Stimulated activated CD4-positive, alpha-beta T cell treated with anti-CD3 and anti-CD28 coated beads, Interleukin-2, amount 100 ng/mL, for 48 hours (primary cell): Measurements from ENCODE around the gene CERS6.

ENCODE experiments used
- DNase-seq, 2 donors: peaks; one replicate each; pipeline ENCODE4 v3.0.0-alpha.2; 2020

The CERS6 gene

DNA sequence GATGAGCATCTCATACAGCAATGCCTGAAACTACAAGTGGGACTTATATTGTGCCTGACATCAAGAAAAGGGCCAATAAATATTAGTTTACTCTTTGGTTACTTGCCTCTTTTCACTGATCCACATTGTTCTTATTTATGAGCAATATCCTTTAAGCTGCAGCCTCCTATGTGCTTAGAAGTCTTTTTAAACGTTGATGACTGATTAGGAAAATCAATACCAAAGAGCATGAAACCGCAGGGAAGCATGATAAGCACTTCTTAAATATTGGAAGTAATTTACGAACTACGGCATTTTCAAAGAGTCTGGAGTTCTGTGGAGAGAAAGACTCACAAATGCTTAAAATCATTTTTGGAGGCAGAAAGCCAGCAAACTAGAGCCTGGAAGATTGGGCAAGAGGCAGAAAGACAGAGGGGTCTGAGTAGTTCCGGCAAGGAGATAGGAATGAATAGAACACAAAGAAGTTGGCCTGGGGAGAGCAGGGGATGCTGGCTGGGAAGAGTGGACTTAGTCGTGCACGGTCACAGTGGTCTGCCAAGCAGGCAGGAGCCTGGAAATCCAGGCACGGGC, 223.8 kb downstream of the CERS6 start:
- no peak for DNase-seq

DNA sequence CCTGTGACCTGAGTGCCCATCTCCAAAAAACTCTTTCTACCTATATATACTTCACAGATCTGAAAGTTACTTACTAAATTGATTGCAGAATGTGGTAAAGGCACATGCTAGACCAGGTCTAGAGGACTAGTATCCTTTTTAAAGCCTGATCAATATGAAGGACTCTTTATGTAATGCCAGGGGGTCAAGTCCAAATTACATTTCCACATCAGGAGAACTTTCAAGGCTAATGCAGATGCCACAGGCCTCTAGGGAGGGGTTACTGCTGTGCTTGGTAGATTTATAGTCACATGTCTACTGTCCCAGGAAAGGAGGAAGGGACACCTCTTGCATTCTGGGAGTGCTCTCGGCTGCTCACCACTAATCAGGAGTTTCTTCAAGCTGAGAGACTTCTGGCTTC, 227.9 kb downstream of the CERS6 start:
- no peak for DNase-seq

DNA sequence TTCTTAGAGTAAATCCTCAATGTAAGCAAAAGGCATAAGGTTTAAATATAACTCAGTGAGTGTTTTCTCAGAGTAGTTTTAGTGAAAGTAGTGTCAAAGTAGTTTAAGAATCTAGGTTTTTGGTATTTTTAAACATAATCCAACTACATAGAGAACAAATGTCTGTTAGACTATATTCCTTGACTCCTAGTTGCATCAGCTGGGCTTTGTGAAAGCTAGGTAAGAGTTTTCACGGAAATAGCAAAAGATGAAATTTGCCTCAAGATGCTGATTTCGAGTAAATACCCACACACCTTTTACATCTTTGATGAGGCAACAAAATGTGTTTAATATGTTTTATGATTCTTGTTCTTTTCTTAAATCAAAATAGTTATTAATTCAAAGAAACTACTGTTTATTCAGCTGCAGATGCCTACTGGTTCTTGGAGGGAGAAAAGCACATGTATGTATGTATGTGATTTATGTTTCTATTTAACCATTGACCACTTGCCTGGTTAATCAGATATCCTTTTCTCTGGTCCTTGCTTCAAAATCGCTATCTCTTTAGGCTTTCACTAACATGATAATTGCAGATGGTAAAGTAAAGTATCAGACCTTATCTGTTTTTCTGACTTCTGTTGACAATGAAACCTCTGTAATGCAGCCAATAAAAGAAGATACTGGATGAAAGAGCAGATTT, 229.0 kb downstream of the CERS6 start:
- DNase-seq, result no peak

DNA sequence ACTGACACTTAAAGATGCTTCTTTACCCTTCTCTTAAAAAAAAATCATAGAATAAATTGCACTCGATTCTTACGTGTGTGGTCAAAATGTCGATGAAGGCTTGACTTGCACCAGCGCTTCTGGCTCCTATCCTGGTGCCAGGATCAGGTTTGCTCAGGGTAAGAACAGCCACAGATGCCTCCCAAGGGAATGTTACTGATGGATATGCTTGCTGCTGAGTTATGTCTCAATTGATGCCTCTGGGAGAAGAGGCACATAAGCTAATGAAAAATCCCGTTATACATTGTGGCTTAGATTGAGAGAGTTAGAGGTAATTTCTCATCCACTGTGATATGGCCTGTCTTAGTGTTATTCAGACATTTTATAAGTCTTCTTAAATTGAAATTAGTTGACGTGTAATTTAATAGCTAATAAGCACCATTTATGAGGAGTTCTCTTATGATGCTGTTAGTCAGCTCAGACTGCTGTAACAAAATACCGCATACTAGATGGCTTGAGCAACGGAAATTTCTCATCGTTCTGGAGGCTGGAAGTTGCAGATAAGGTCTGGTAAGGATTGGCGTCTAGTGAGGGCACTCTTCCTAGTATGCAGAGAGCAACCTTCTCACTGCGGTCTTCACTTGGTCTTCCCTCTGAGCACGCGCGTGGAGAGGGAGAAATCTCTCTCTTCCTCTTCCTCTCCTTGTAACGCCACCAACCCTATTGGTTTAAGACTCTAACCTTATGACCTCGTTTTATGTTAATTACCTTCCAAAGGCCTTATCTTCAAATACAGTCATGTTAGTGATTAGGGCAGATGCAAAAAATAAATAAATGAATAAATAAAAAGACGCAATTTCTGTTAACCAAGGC, 229.8 kb downstream of the CERS6 start:
- DNase-seq, result no peak

DNA sequence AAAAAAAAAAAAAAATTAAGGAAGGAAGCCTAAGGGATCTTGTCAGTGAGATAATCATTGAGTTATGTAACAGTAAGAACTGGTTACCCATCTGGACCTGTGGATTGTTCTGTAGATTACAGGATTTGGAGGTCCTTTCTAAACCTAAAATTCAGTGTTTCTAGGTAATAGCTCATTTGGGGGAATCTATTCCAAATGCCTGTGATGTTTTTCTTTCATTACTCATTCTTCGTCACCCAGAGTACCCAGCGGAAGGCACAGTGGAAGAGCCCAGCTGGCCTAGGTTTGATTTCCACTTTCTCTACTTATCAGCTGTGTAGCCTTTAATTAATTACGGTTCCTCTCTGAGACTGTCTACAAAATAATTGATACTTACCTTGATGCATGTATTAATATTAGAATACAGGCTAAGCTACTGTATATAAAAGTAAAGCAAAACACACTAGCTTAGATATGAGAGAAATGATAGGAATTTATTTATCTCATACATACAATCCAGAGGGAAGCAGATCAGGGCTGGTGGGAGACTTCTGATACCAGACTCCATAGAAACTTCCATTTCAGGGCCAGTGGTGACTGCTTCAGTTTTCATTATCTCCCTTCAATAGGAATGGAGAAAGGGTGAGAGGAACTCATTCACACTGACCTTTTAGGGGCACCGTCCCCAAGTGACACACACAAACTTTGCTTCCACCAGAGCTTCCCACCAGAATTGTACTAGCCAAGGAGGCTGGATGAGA, 230.6 kb downstream of the CERS6 start:
- no peak for DNase-seq

DNA sequence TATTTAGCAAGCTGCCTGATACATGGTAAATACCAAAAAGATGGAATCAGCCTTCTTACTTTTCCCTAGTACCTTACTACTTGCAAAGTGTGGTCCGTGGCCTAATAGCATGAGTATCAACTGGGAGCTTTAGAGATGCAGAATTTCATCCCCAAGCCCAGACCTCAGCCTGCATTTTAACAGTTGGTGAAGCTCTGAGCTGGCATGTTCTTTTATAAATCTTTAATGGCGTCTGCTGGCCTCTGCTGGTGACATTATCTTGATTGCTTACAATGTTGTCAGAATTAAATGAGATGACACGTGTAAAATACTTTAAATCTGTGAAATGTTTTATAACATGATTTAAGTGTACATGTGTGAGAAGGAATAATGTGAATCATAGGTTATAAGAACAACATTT, 231.2 kb downstream of the CERS6 start:
- DNase-seq, result no peak

DNA sequence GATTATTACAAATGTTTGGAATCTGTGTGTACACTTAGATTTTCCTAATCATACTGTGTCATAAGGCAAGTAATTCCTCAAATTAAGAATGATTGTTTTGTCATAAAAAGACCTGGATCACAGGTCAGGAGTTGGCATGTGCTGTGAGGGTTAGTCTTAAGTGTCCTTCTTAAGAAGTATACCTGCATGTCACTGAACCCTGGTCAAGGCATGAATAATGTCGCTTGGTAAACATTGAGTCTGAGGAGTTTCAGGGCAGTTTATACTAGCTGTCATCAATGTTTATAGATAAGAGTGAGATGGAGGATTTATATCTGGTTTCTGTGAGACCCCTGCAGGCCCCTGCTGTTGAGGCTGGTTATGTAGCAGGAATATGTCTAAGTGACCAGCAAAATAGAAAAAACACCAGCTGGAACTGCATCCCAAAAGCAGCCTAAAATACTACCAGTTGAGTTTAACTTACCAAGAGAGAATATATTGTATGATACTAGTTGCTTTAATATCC, 234.4 kb downstream of the CERS6 start:
- DNase-seq, result no peak

DNA sequence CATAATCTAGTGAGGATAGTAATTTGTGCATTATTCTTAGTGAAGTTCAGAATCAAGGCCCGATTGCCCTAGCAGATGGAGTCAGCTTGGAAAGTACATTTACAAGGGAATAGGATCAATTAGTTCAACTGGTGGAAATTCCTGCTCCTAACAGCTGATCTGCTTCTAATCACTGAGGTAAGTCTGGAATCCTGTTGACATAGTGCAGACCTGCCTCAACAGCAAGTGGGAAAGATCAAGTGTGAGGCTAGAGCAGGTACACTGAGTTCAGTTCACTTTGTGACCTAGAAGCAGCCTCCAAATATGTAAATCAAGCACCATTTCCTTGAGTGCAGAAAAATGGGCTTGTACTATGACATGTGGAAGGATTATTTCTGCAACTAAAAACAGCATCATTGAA, 235.1 kb downstream of the CERS6 start:
- no peak for DNase-seq

DNA sequence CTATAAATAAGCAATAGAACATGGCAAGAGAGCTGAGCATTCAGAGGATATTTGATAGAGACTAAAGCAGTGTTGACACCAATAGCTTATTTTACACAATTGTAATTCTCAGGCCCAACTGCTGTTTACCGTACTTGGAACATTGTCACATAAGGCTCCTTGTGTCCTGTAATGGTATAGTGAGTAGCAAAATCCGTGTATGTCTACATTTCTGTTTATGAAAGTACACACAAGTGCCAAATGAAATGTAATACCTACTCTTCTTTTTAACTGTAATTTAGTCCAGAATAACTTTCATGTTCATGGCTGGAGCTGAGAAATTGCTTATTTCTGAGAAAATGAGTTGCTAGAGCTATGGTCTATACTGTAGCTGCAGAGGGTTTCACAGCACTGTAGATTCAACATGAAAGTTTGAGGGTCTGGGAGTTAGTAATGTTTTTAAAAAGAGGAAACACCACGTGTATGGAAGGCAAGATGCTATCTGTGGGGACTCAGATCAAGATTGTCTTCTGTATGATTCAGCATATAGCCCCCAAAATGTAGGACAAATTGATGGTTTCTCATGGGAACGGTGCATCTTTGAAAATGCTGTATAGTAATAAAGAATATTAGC, 236.2 kb downstream of the CERS6 start:
- no peak for DNase-seq

DNA sequence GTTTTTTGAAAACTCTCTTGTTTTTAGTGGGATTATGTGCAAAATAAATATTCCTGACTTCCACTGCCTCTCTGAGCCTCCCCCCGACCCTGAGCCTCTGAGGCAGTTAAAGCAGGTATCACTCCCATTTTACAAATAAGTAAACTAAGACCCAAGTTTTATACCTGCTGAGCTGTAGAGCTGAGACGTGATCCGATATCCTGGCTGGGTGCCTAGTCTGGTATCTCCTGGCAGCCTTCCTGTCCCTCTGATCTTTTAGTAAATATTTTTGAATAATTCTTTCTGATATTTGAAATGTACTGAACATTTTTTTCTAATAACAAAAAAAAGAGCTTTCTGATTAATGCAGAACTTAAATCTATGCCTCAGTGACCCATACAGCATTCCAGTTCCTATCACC, 238.1 kb downstream of the CERS6 start:
- DNase-seq, result no peak

DNA sequence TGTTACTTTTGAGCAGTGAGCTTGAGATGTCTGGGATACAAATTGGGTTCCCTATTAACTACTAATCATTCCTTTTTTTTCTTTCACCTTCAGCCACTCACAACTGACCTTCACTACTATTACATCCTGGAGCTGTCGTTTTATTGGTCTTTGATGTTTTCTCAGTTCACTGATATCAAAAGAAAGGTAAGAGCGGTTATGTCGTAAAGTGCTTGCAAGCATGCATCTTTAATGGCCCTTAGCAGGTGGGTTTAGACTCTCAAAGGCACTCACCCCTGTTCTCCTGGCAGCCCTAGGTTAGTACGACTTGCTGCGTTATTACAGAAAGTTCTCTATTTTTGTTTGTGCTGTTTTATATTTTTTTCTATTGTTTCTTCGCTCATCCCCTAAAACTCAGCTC, 238.8 kb downstream of the CERS6 start:
- no peak for DNase-seq

DNA sequence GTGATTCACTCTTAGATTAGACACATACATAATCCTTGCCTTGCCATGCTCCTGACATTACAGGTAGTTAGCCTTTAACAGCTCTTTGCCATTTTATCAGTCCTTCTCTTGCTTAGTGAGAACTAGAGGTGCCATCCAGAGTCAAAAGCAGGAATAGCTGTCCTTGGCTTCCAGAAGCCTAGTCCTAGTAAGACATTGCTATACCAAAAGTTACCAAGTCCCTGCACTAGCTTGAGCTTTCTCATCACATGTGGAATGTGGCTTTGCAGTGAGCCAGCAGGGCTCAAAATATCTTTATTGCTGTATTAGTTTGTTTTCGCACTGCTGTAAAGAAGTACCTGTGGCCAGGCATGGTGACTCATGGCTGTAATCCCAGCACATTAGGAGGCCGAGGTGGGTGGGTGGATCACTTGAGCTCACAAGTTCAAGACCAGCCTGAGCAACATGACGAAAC, 241.6 kb downstream of the CERS6 start:
- DNase-seq, result no peak

DNA sequence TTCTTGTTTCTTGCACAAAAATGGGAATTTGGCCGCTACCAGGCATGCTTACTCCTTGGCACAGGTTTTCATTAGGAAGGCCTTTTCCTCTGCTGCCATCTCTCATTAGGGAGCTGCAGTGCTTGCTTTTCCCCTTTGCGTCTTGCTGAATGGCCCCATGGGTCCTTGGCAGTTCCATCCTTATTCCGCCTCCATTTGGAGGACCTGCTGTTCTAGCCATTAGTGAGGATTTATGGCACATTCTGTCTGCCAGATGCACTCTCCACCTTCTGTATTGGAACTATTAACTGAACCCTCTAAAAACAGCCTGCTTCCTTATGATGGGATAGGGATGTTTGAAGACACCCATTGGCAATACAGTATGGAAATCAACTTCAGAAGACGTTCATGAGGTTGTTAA, 242.9 kb downstream of the CERS6 start:
- DNase-seq, result no peak

DNA sequence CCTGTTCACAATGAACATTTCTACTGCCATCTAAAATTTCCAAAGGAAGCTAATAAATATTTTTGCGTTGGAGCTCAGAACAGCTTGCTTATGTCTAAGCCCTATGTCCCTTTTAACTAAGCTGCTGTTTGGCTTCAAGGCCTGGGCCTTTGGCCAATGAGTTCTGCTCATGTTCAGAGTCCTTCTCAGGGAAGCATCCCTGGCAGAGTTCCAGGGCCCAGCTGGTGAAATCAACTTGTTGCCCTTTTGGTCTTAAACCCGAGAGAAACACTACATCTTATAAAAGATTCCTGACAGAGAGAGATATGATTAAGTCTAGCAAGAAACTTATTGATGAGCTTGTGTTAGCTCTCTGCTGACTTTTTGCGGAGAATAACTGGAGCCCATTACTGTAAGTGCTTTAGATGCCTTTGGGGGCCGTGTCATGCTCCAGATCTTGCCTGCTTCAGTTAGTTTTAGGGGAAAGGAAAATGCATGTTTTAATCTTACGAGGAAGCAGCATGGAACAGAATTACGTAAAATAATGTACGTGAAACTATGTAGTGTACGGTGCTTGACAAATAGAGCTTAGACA, 243.9 kb downstream of the CERS6 start:
- DNase-seq, result no peak

DNA sequence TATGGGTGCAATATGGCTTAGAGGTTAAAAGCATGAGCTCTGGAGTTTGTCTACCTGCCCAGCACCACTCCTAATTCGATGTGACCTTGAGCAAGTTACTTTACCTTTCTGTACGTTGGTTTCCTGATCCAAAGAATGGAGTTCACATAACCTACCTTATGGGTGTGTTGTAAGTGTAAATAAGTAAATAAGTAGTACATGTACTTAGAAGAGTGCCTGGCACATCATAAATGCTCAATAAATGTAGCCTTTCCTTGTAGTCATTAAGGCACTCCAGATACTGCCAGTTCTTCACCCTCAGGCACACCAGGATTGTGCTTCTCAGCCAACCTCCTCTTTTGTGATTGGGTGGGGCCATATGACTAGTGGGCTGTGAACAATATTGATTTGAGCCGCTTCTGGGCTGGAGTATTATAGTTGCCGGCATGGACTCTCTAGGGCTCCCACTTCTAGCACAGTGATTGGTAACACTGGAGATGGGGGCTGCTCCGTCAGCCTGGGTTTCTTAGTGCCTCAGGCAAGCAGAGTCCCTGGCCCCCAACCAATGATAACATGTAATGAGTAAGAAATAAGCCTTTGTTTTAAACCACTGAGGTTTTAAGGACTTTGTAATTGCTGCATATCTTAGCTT, 244.7 kb downstream of the CERS6 start:
- DNase-seq, result no peak

DNA sequence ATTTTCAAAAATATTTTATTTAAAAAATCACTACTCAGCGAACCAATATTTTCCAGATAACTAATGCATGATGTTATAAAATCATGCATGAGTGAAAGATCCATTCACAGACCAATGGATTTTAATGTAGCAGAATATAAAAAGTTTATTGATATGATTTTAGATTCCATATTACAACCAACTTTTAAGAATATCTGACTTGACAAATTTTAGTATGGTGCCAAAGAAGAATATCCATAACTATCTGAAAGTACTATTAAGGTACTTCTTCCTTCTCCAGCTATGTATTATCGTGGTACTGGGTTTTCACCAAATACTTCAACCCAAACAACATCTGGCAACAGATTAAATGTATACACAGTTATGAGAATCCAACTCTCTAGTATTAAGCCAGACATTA, 246.5 kb downstream of the CERS6 start:
- no peak for DNase-seq

DNA sequence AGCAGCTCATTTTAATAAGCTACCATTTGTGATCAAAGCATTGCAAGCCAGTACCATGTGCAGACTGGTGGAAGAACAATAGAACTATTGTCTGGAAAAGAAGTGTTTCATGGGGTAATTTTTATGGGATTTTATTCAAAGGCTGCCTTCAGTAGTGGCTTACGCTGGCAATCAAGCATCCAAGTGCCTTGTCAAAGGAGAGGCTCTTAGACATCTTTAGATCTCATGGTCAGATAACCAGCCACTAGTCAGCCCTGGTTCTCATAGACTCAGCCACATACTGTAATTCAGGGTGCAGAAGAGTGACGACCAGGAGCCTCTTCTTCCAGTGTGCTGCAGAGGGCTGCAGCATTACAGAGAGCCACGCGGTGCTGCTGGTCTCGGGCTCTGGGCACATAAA, 247.9 kb downstream of the CERS6 start:
- no peak for DNase-seq

DNA sequence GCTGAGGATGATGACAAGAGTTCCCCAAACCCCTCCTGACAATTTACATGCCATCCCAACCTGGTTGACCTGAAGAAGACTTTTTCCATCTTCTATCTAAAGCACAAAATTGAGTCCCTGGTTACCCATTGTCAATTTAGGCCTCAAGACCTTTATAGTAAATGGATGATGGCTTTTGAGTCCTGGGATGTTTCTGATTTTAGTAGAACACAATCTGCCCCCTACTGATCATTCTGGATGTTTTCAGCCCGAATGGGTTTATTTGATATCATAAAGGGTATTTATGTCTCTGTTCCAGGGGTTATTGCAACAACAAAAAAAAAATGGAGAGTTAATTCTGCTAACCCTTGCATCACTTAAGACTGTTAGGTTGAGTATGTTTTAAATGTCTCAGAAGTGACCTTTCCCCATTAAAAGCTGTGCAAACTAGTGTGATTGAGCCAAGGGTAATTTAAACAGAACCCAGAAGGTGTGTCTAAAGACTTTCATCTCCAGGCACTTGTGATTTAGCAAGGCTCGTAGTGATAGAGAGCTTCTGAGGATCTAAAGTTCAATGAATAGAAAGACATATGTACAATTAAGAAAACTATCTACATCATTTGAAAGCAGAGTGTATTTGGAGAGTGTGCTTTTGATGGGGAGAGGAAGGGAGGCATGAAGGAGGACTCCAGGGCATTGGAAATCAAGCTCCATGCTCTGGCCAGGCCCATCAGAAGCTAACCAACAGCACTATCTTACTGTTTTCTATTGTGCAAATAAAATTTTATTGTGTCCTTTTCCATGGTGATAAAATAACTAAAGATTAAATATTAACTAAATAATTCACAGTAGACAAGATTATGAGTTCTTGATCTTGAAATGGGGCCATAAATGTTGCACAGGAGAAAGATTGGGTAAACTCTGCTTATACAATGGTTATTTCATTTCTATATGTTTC, 249.7 kb downstream of the CERS6 start:
- no peak for DNase-seq

DNA sequence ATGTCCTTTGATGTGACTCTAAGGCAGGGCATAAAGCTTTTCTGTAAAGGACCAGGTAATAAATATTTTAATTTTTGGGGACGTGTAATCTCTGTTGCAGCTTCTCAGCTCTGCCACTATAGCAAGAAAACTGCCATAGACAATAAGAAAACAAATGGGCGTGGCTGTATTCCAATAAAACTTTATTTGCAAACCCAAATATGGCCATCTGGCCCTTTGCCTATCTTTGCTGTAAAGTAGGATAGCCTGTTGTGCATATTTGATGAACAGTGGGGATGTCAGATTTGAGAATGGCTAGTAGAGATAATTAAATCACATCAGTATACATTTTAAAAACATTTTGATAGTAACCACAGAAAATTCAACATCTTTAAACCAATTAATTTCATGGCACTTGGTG, 250.7 kb downstream of the CERS6 start:
- DNase-seq, result no peak

DNA sequence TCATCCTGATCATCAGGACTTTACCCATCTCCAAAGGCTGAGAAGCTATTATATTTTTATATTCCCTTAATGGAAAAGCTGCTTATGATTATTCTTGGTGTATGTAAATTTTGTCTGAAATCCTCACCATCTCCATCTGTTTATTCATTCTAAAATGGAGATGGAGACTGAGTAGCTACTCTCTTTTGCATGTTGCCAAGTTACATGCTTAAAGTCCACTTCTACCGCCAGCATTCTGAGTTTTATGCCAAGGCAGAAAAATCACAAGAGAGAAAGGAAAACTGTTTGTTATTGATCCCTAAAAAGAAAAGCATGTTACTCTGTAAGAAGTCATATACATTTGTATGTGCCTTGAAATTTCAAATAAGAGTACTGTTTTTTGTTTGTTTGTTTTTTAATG, 252.0 kb downstream of the CERS6 start:
- DNase-seq, result no peak
